Astrocyte of the cerebellum (primary cell): ENCODE data around the gene TSSK2.

ENCODE experiments used
- DNase-seq: peaks from one replicate; pipeline ENCODE4 v3.0.0-alpha.2; 2011; ENCODE audit warnings: low read depth
- H3K4me3 ChIP-seq: 2 replicates; pipeline ENCODE4 v1.5.1; 2011; ENCODE audit warnings: mild to moderate bottlenecking, low read depth, low read length, moderate library complexity
- in situ Hi-C: cut with HindIII; loops from 2 replicates; pipeline ENCODE4 v1.10.0; 2017; ENCODE audit warnings: low sequenced_read_pairs
- TF ChIP-seq, protein P1 (sequence below): IDR thresholded peaks from 2 replicates; pipeline ENCODE4 v1.5.1; 2012; ENCODE audit warnings: low read length, low read depth, moderate library complexity, mild to moderate bottlenecking; ENCODE audit errors: missing control alignments

Gene TSSK2

DNA sequence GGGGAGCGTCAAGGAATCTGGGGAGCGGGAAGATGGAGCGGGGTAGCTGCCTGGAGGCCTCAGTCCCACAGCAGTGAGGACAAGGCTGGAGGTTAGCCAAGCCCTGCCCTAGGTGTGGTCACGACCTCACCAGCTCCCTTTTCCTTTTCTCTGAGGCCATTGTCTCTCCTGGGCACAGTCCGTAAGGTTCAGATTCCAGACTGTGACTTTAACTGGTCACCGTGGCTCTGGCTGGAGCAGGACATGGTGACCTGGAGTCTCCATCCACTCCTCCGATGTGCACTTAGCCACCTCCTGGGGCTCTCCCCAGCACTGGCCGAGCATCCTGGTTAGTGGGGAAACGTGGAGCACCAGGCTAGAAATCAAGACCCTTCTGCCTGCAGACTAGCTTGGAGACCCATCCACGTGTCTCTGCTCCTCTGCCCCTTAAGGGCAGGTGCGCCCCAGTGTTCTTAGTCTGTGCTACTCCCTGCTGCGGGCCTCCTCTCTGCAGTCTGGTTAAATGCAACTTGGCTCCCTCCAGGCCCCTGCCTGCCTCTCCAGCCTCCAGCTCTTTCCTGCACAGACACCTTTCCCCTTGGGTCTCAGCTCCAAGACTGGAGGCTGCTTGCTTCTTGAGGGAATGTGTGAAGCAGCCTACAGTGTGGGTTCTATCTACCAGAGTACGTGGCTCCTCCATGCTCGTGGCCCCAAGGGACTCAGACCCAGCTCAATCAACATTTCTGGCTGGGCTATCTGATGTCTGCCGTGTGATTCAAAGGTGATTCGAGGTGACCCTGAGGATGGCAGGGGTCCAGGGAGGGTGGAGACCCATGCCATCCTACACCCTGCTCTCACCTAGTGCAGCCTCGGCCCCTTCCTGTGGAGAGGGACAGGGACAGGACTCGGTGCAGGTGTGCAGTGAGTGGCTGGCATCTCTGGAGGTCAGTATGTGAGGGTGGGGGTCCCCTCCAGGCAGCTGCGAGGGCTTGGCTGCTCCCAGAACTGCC is 42.2 kb downstream of the TSSK2 start:
- TF ChIP-seq, protein P1, sequence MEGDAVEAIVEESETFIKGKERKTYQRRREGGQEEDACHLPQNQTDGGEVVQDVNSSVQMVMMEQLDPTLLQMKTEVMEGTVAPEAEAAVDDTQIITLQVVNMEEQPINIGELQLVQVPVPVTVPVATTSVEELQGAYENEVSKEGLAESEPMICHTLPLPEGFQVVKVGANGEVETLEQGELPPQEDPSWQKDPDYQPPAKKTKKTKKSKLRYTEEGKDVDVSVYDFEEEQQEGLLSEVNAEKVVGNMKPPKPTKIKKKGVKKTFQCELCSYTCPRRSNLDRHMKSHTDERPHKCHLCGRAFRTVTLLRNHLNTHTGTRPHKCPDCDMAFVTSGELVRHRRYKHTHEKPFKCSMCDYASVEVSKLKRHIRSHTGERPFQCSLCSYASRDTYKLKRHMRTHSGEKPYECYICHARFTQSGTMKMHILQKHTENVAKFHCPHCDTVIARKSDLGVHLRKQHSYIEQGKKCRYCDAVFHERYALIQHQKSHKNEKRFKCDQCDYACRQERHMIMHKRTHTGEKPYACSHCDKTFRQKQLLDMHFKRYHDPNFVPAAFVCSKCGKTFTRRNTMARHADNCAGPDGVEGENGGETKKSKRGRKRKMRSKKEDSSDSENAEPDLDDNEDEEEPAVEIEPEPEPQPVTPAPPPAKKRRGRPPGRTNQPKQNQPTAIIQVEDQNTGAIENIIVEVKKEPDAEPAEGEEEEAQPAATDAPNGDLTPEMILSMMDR: no peak
- no peak for DNase-seq
- in situ Hi-C loops: no loop called here
- H3K4me3 ChIP-seq: peak overlapping the region; percentile 98

- peak; percentile 11 for DNase-seq
- H3K4me3 ChIP-seq: no peak overlapping the region
- TF ChIP-seq, protein P1: no peak
- in situ Hi-C loops: no loop called here
Observed at GRCh38 chr22:19174106-19175025, 43.3 kb downstream of the TSSK2 start.

DNA sequence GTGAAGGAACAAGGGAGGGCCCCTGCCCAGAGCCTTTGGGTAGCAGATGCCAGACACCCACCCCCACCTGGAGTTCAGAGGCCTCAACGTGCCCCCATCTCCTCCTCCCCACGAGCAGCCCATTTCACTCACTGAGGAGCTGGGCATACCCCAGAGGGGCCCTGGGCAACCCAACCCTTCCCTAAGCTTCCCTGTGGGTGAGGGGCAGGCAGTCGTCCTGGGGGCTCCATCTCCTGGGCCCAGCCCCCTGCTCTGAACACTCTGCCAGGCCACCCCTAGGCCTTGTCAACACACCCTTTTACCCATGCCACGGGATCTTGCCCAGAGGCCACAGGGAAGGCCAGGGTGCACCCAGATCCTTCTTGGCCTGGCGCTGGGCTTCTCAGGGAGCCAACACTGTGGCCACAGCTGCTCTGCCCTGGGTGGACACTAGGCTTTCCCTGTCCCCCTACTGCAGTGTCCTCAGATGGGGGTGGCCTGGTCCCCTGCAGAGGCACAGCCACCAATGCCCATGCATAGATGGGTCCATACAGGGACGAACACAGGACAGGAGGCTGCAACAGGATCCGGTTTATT is 44.0 kb downstream of the TSSK2 start:
- no peak for DNase-seq
- H3K4me3 ChIP-seq: no peak overlapping the region
- in situ Hi-C loops: no loop called here
- TF ChIP-seq, protein P1: no peak

DNA sequence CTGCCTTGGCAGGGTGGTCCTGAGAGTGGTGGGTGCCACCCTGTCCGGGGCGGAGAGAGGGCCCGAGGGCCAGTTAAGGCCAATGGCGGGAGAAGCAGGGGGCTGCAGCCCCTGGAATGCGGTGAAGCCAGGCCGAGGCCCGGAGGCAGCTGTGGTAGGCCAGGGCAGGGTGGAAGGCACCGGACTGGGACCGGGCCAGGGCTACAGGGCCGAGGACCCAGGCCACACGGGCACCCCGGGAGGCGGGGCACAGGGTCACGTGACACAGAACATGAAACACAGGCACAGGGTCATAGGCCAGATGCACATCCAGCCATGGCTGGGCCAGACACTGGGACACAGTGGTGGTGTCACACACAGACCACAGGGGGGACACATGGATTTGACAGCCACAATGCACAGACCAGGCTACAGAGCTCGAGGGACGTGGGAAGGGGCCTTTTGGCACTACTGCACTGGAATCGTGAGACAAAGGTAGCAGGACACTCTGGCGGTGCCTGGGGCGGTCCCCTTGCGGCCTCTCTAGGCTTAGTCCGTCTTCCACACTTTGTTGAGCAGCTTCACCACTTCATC is 44.6 kb downstream of the TSSK2 start:
- TF ChIP-seq, protein P1: no peak
- no peak for DNase-seq
- in situ Hi-C loops: no loop called here
- no peak overlapping the region for H3K4me3 ChIP-seq

- in situ Hi-C loops: no loop called here
- no peak for DNase-seq
Observed at GRCh38 chr22:19176175-19176643, 45.1 kb downstream of the TSSK2 start.

More at GRCh38 chr22:19176175-19176643, 45.1 kb downstream of the TSSK2 start:
- TF ChIP-seq, protein P1: no peak
- H3K4me3 ChIP-seq: no peak overlapping the region
